GM23338 (cell line): Measurements from ENCODE around the gene PGAP6. TPM values are rescaled to one million over a fixed set of nuclear protein-coding genes. Genes with fewer than 3 reads are reported as not detected.

Experiments
- ATAC-seq: fragments of 200-7000 bp; cut with Tn5 transposase; 3 replicates; pipeline ENCODE4 v1.9.1; 2020
- DNase-seq: peaks from one replicate; pipeline ENCODE4 v3.0.0-alpha.2; 2015; ENCODE audit warnings: low spot score
- H2AFZ ChIP-seq: fragments of 200-600 bp; sonication (generic); 2 replicates; pipeline ENCODE4 v1.8.0; 2016; ENCODE audit warnings: antibody characterized with exemption, mild to moderate bottlenecking, moderate library complexity
- H3F3A ChIP-seq: fragments of 200-600 bp; sonication (generic); replicated peaks from 2 replicates; pipeline ENCODE4 v1.8.0; 2017; ENCODE audit warnings: antibody characterized with exemption, mixed run types, low read depth
- H3K27ac ChIP-seq: fragments of 200-600 bp; sonication (generic); 2 replicates; pipeline ENCODE4 v1.6.1; 2016; ENCODE audit warnings: low read depth
- H3K27me3 ChIP-seq: fragments of 200-600 bp; sonication (generic); 2 replicates; pipeline ENCODE4 v1.8.0; 2016; ENCODE audit warnings: mild to moderate bottlenecking, mixed run types, moderate library complexity; ENCODE audit not compliant: insufficient read depth
- H3K36me3 ChIP-seq: fragments of 200-600 bp; sonication (generic); 2 replicates; pipeline ENCODE4 v1.8.0; 2016; ENCODE audit warnings: mild to moderate bottlenecking; ENCODE audit not compliant: insufficient read depth
- H3K4me1 ChIP-seq: fragments of 200-600 bp; sonication (generic); 2 replicates; pipeline ENCODE4 v1.8.0; 2016; ENCODE audit warnings: mild to moderate bottlenecking, moderate library complexity; ENCODE audit not compliant: insufficient read depth
- H3K4me2 ChIP-seq: fragments of 200-600 bp; sonication (generic); 2 replicates; pipeline ENCODE4 v1.7.1; 2017; ENCODE audit warnings: mixed run types
- H3K4me3 ChIP-seq: fragments of 200-600 bp; sonication (generic); 2 replicates; pipeline ENCODE4 v1.6.1; 2016; ENCODE audit warnings: mixed run types
- H3K79me2 ChIP-seq: fragments of 200-600 bp; sonication (generic); replicated peaks from 2 replicates; pipeline ENCODE4 v1.8.0; 2017; ENCODE audit warnings: mild to moderate bottlenecking; ENCODE audit not compliant: insufficient read depth
- H3K9me2 ChIP-seq: fragments of 200-600 bp; sonication (generic); 2 replicates; pipeline ENCODE4 v1.8.0; 2017; ENCODE audit not compliant: insufficient read depth
- H4K20me1 ChIP-seq: fragments of 200-600 bp; sonication (generic); replicated peaks from 2 replicates; pipeline ENCODE4 v1.8.0; 2017; ENCODE audit warnings: mild to moderate bottlenecking; ENCODE audit not compliant: insufficient read depth
- H3K27ac Mint-ChIP-seq: 2 replicates; pipeline ENCODE4 v1.8.0; 2020; ENCODE audit warnings: inconsistent platforms, mild to moderate bottlenecking, moderate library complexity, mixed read lengths
- H3K27me3 Mint-ChIP-seq: 3 replicates; pipeline ENCODE4 v1.8.0; 2022; ENCODE audit warnings: low read depth, mild to moderate bottlenecking, moderate library complexity, mixed read lengths, inconsistent platforms; ENCODE audit not compliant: insufficient read depth, poor library complexity
- H3K36me3 Mint-ChIP-seq: 3 replicates; pipeline ENCODE4 v1.8.0; 2021; ENCODE audit warnings: low read depth, mild to moderate bottlenecking, inconsistent platforms, moderate library complexity, mixed read lengths
- H3K4me1 Mint-ChIP-seq: 3 replicates; pipeline ENCODE4 v1.8.0; 2020; ENCODE audit warnings: mild to moderate bottlenecking, inconsistent platforms, mixed read lengths
- H3K4me3 Mint-ChIP-seq: 3 replicates; pipeline ENCODE4 v1.8.0; 2021; ENCODE audit warnings: moderate library complexity, mild to moderate bottlenecking, inconsistent platforms, mixed read lengths
- H3K9me3 Mint-ChIP-seq: 3 replicates; pipeline ENCODE4 v1.8.0; 2020; ENCODE audit warnings: moderate library complexity, mild to moderate bottlenecking, inconsistent platforms, mixed read lengths
- CREB1 ChIP-seq: fragments of 250-450 bp; sonication (Bioruptor Pico); IDR thresholded peaks from 2 replicates; pipeline ENCODE4 v1.5.0; 2020; ENCODE audit warnings: low read depth, mild to moderate bottlenecking, moderate library complexity
- CTCF ChIP-seq, 2 experiments: fragments of 200-600 bp in 1 of 2; sonication (generic) in 1 of 2; conservative IDR thresholded peaks; 2 replicates each; pipeline versions ENCODE4 v1.5.1 to v1.6.1; 2016 to 2017; ENCODE audit warnings: antibody characterized with exemption in 2 of 2, low read depth in 2 of 2, mild to moderate bottlenecking in 2 of 2, moderate library complexity in 1 of 2
- ETS1 ChIP-seq: IDR thresholded peaks from 2 replicates; pipeline ENCODE4 v1.6.1; 2016; ENCODE audit warnings: antibody characterized with exemption
- EZH2 ChIP-seq: fragments of 200-600 bp; sonication (generic); IDR thresholded peaks from one replicate; pipeline ENCODE4 v1.8.0; 2017; ENCODE audit warnings: antibody characterized with exemption, mild to moderate bottlenecking, low read depth; ENCODE audit not compliant: unreplicated experiment
- EZH2phosphoT487 ChIP-seq: fragments of 200-600 bp; sonication (generic); IDR thresholded peaks from one replicate; pipeline ENCODE4 v1.8.1; 2018; ENCODE audit warnings: antibody characterized with exemption; ENCODE audit not compliant: unreplicated experiment
- JUNB ChIP-seq: IDR thresholded peaks from one replicate; pipeline ENCODE4 v1.6.1; 2016; ENCODE audit warnings: antibody characterized with exemption; ENCODE audit not compliant: unreplicated experiment
- NANOG ChIP-seq: IDR thresholded peaks from 2 replicates; pipeline ENCODE4 v1.6.1; 2016; ENCODE audit warnings: antibody characterized with exemption, borderline replicate concordance
- STAT1 ChIP-seq: IDR thresholded peaks from one replicate; pipeline ENCODE4 v1.6.1; 2016; ENCODE audit warnings: antibody characterized with exemption; ENCODE audit not compliant: unreplicated experiment
- ZNF114 ChIP-seq: fragments of 250-450 bp; sonication (Bioruptor Pico); IDR thresholded peaks from 2 replicates; pipeline ENCODE4 v1.5.0; 2020; ENCODE audit warnings: mild to moderate bottlenecking, moderate library complexity
- polyA plus RNA-seq: library from polyadenylated mRNA; unstranded; fragments of >200 nt; fragmentation: Nextera tagmentation; extraction: Ambion mirVana; gene quantifications from 2 replicates; pipeline ENCODE4 v1.2.1, GENCODE V29; 2016
- total RNA-seq: library from RNA; depleted of rRNA; stranded (reverse); fragments of >200 nt; shearing (Covaris generic); gene quantifications from 2 replicates; pipeline ENCODE4 v1.2.3, GENCODE V29; 2014

Gene PGAP6
- total and polyA plus RNA-seq, 2 experiments from 2014 or later, result 25.1 to 112 TPM

GRCh38 chr16:369275-369865 lies 12.4 kb downstream of the PGAP6 start:
- peaks cover 20% of the 10 kb centered on the region for H3K36me3 Mint-ChIP-seq
- Histone ChIP-seq H3K36me3 (peaks cover 4% of the 10 kb centered on the region; the same call in 1 of the 2 replicates), H4K20me1 (no peaks in the 10 kb centered on the region; the same call in none of the 2 replicates), H3F3A (peaks cover 4% of the 10 kb centered on the region), H2AFZ (no peak overlapping the region), H3K4me1 (peaks cover 4% of the 10 kb centered on the region; the same call in 1 of the 2 replicates), H3K4me2 (peak overlapping the region; percentile 84), H3K9me2 (no peaks in the 10 kb centered on the region), H3K79me2 (no peaks in the 10 kb centered on the region; the same call in 1 of the 2 replicates), H3K27me3 (no peaks in the 10 kb centered on the region), H3K4me3 (peak overlapping the region; percentile 53), H3K27ac (no peak overlapping the region)
- TF ChIP-seq STAT1 (no peak), ETS1 (no peak), EZH2phosphoT487 (no peak), CTCF (conservative IDR thresholded peaks at IDR 0.05; ENCODE audit: low read depth in 2 of 2) (no peak), JUNB (no peak), EZH2 (no peak), ZNF114 (CRISPR knock-in tag) (no peak), NANOG (no peak), CREB1 (CRISPR knock-in tag) (no peak)
- peaks cover 12% of the 10 kb centered on the region; the same call in 1 of the 3 replicates for H3K4me1 Mint-ChIP-seq
- DNase-seq (no peak), ATAC-seq (no peak)
- H3K9me3 Mint-ChIP-seq, result no peaks in the 10 kb centered on the region
- no peak overlapping the region for H3K27ac Mint-ChIP-seq
- peaks cover 18% of the 10 kb centered on the region for H3K27me3 Mint-ChIP-seq
- H3K4me3 Mint-ChIP-seq, result peak overlapping the region; percentile 73

- Histone ChIP-seq H3K4me1 (peaks cover 4% of the 10 kb centered on the region; the same call in 1 of the 2 replicates), H4K20me1 (no peaks in the 10 kb centered on the region; the same call in none of the 2 replicates), H3K27me3 (no peaks in the 10 kb centered on the region), H3K4me2 (no peak overlapping the region), H2AFZ (no peak overlapping the region), H3K79me2 (no peaks in the 10 kb centered on the region; the same call in 1 of the 2 replicates), H3F3A (peaks cover 4% of the 10 kb centered on the region), H3K4me3 (no peak overlapping the region), H3K9me2 (no peaks in the 10 kb centered on the region), H3K27ac (no peak overlapping the region), H3K36me3 (peaks cover 4% of the 10 kb centered on the region; the same call in 1 of the 2 replicates)
- peaks cover 19% of the 10 kb centered on the region for H3K36me3 Mint-ChIP-seq
- H3K27ac Mint-ChIP-seq, result no peak overlapping the region
- H3K4me1 Mint-ChIP-seq, result peaks cover 12% of the 10 kb centered on the region; the same call in 1 of the 3 replicates
- TF ChIP-seq EZH2, result no peak
- peaks cover 20% of the 10 kb centered on the region for H3K27me3 Mint-ChIP-seq
- no peak for ATAC-seq
- H3K9me3 Mint-ChIP-seq, result no peaks in the 10 kb centered on the region
- no peak overlapping the region for H3K4me3 Mint-ChIP-seq
- DNase-seq, result no peak
These were observed 13.2 kb downstream of the PGAP6 start for GRCh38 chr16:368388-369158.
